HG03045 (cell line): ENCODE measurements around the gene DNAH7.

Experiments used
- ATAC-seq: cut with Tn5 transposase; IDR thresholded peaks from one replicate; pipeline ENCODE4 v1.9.1; 2021; ENCODE audit warnings: mild to moderate bottlenecking, moderate library complexity; ENCODE audit not compliant: unreplicated experiment

DNAH7 gene

GRCh38 chr2:195871326-195871725 lies 197.3 kb downstream of the DNAH7 start:
- no peak for ATAC-seq

DNA sequence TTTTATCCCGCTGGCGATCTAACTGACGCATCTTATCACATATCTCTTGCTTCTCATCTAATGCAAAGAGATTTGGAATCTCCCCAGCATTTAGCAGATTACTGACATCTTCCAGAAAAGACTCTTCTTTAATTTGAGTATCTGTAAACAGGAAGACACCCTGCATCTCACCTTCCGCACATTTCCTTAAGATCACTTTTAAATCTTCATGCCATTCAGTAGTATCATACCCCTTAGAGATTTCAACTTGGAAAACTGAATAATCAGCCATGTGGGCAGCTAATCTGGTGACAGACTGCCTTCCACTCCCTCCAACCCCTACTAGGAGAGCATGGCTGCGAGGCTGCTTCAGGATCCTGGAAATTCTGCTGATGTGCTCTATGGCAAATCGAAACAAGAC lies 204.3 kb downstream of the DNAH7 start:
- no peak for ATAC-seq

DNA sequence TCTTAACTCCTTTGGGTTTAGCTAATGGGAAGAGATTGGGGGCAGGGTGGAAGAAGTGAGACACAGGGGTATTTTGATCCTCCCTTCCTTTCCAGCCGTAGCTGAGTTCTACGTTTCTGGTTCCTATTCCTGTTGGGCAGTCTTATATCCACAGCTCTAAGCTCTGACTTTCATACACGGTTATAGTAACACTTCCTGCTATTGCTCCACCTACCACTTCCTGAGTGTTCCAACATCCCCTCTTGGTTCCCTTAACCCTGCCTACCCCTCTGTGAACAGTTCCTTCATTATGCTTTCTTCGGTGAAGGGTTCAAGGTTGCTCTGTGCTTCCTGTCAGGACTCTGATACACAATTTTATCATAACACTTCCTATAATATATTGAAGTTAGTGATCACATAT lies 205.1 kb downstream of the DNAH7 start:
- ATAC-seq: no peak

- ATAC-seq: no peak
Measured at GRCh38 chr2:195863121-195863520, 205.5 kb downstream of the DNAH7 start.

DNA sequence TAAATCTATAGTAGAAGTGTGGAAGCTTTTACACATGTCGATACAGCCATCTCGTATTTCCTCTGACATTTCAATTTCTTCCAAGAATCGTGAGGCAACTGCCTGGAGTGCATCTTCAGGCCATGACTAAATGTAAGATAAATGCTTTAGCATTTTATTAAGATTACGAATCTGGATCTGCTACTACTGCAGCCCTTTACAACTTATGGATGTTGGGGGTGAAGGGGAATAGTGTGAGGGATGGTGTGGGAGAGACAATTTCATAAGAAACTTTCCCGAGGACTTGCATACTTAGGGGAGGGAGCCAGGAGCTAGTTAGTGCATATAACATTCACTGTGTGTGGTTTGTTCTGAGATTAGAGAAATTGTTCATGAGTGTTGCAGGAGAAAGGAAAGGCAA lies 206.8 kb downstream of the DNAH7 start:
- ATAC-seq: no peak

GRCh38 chr2:195859513-195859912 lies 209.1 kb downstream of the DNAH7 start:
- no peak for ATAC-seq

DNA sequence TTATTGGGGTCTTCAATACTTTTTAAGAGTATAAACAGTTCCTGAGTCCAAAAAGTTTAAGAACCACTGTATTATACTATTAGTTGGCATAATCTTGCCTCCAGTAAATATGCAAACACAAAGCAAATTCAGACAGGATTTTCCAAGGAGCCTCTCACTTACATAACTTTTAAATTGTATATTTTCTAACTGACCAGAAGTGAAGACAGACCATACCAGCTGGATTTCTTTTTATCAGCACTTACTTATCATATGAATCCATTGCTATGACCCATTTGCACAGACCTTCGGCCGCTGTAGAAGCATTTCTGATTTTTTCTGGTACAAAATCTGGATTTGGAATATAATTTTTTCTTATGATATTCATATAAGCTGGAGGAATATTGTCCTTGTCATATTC lies 211.5 kb downstream of the DNAH7 start:
- ATAC-seq: no peak

DNA sequence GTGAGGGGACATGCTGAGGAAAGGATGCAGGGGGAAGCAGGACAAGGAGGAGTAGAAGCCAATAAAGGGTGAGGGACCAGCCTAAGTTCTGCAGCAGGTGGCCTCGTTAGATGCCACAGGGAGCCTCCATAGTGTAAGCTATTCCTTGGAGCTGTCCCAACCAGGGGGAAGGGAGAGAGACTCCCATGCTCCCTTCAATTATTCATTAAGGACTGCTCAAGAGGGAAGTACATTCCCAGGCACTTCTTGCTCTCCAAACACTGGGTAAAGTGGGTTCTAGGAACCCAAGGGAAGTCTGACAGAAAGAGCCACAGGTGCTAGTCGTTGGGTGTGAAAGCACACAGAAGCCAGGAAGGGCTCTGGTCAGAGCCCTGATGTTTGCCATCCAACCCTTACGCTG lies 217.9 kb downstream of the DNAH7 start:
- ATAC-seq: no peak

DNA sequence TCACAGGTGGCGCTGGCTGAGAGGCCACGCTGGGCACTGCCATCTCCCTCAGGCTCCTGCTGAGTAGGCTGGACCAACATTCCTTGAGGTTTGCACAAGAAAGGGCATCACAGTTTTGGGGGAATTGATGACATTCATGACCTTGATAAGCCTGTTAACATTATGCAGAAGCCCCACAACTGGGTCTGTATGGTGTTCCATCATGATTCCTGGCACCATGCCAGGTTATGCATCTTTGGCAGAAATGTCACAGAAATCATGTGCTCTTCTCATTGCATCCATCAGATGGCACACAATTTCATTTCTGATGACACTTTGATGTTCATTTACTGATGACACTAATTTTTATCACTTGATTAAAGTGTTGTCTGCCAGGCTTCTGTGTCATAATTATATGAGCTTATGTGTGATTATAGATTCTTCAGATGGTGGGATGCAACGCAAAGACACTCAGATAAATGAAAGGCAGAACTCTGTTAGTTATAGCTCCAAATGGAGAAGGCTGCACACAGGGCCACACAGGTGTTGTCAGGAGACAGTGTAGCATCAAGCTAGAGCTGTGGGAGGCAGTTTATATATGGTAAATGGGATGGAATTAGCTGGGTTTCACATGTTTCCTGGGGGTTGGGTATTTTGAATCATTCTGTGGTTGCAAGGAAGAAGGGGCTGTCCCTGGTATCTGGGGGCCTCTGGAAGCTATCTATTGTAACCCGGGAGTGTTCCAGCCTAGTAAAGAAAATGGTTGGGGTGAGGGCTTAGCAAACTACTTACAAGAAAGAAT lies 220.3 kb downstream of the DNAH7 start:
- ATAC-seq: no peak

DNA sequence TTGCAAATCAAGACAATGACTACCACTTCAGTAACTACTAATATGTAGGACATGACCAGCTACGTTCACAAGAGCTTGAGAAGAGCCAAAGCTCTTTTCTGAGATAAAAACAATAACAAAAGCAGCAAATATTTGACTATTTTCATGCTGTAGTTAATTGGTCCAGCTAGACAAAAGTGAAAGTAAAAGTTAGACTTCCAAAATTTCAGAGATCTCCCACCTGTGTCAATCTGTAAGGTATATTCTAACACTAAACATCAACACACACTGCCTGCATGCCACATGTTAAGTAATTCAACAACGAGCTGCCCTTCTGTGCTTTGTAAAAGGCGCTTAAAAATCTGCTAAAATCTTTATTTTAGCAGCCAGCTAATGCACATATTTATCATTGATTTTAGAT lies 225.7 kb downstream of the DNAH7 start:
- ATAC-seq: no peak

DNA sequence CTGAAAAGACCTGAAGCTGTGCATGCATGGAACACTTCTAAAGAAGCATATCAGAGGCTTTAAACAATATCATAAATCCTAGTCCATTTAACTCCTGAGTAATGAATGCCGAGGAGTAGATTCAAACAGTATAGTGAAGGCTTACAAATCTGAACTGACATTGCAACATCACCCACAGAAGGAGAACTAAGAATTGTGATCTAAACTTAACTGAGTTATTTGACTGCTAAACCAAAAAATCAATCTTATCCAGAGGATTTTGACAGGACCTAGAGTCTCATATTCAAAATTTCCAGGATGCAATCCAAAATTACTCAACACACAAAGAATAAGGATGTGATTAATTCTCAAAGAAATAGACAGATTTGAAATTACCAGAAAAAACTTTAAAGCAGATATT lies 230.6 kb downstream of the DNAH7 start:
- ATAC-seq: no peak

GRCh38 chr2:195836002-195836401 lies 232.6 kb downstream of the DNAH7 start:
- no peak for ATAC-seq

DNA sequence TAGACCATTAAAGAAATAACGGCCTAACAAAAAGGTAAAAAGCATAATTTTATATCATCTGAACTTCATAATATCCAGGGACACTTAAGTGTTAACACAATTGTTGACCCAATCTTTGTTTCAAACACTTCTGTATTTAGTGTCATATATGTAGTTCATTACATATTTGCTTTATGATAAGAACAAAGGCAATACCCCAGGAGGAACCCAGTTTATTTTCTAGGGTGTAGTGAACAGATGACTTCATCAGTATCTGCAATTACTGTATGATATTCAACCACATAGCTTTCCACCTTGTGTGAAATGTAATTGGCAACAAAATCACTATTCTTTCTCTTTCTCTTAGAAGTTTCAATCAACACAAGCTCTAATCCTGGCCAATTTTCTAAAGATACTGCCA lies 233.8 kb downstream of the DNAH7 start:
- ATAC-seq: no peak

GRCh38 chr2:195830968-195831950 lies 237.4 kb downstream of the DNAH7 start:
- no peak for ATAC-seq

GRCh38 chr2:195824478-195824877 lies 244.2 kb downstream of the DNAH7 start:
- ATAC-seq: no peak

DNA sequence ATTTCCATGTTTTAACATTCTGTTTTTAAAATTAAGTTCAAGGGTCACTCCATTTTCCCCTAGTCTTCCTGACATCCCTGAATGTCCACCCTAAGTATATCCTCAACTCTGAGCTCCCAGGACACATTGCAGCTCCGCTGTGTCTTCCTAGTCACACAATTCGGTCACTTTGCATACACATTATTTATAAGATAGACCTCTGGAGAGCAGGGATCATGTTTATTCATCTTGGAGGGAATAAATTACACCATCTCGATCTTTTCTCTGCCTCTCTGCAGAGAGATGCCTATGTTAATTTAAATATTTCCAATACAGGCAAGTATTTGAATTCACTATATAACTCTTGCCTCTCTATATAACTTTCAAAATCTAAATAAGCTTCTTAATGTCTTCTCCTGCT lies 245.4 kb downstream of the DNAH7 start:
- ATAC-seq: no peak

DNA sequence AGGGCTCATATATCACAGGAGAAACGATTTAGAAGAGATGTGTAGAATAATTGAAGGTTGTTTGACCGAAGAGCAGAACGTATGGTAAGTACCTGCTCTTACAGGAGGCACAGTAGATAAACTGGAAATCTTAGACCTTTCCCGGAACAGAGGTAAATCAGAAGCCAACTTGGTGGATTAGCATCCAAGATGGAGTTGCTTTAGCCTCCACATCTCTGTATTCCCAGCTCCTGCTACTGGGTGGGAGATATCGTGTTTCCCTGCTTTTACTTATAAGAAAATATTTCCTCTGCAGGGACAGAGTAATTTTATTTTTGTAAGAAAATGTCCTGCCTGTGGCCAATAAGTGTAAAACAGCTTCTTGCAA lies 247.1 kb downstream of the DNAH7 start:
- ATAC-seq: no peak

GRCh38 chr2:195820867-195821565 lies 247.6 kb downstream of the DNAH7 start:
- no peak for ATAC-seq

- no peak for ATAC-seq
Measured at GRCh38 chr2:195820373-195820772, 248.3 kb downstream of the DNAH7 start.

GRCh38 chr2:195819276-195819675 lies 249.4 kb downstream of the DNAH7 start:
- ATAC-seq: no peak

- ATAC-seq: no peak
Measured at GRCh38 chr2:195818526-195818925, 250.1 kb downstream of the DNAH7 start.
